GM19324 (cell line): ENCODE results near the gene ACSS1.

Source experiments
- ATAC-seq: cut with Tn5 transposase; IDR thresholded peaks from one replicate; pipeline ENCODE4 v1.9.1; 2021; ENCODE audit warnings: mild to moderate bottlenecking, moderate library complexity; ENCODE audit not compliant: unreplicated experiment, low FRiP score

The ACSS1 gene

GRCh38 chr20:25061103-25061799, 3.3 kb upstream of the ACSS1 start:
- ATAC-seq: no peak

GRCh38 chr20:25059866-25060465, 2.0 kb upstream of the ACSS1 start:
- no peak for ATAC-seq

- no peak for ATAC-seq
Observed at GRCh38 chr20:25058847-25059810, 1.2 kb upstream of the ACSS1 start.

GRCh38 chr20:25057234-25058050, 497 bp downstream of the ACSS1 start:
- peak; percentile 22 for ATAC-seq

GRCh38 chr20:25056690-25057233, 1.2 kb downstream of the ACSS1 start:
- peak; percentile 26 for ATAC-seq

- ATAC-seq: no peak
Observed at GRCh38 chr20:25055711-25056495, 2.0 kb downstream of the ACSS1 start.

- ATAC-seq: no peak
Observed at GRCh38 chr20:25054995-25055629, 2.8 kb downstream of the ACSS1 start.

- no peak for ATAC-seq
Observed at GRCh38 chr20:25054096-25054820, 3.7 kb downstream of the ACSS1 start.

- no peak for ATAC-seq
Observed at GRCh38 chr20:25053255-25054031, 4.5 kb downstream of the ACSS1 start.

GRCh38 chr20:25052255-25053194, 5.4 kb downstream of the ACSS1 start:
- ATAC-seq: no peak

- ATAC-seq: no peak
Observed at GRCh38 chr20:25051386-25052155, 6.4 kb downstream of the ACSS1 start.

GRCh38 chr20:25050501-25051350, 7.2 kb downstream of the ACSS1 start:
- ATAC-seq: no peak

GRCh38 chr20:25050082-25050481, 7.9 kb downstream of the ACSS1 start:
- ATAC-seq: no peak

GRCh38 chr20:25049261-25050060, 8.5 kb downstream of the ACSS1 start:
- no peak for ATAC-seq
